GM18507 (cell line): Measurements from ENCODE around the gene YTHDF1.

Experiments used
- DNase-seq: peaks from one replicate; pipeline ENCODE4 v3.0.0; 2011; ENCODE audit warnings: low read depth; ENCODE audit not compliant: insufficient read length; ENCODE audit errors: extremely low spot score
- FAIRE-seq: peaks from 2 replicates; lab custom pipeline; 2011; peaks lifted over from hg19 to GRCh38; lab: Jason Lieb, UNC

The YTHDF1 gene

DNA sequence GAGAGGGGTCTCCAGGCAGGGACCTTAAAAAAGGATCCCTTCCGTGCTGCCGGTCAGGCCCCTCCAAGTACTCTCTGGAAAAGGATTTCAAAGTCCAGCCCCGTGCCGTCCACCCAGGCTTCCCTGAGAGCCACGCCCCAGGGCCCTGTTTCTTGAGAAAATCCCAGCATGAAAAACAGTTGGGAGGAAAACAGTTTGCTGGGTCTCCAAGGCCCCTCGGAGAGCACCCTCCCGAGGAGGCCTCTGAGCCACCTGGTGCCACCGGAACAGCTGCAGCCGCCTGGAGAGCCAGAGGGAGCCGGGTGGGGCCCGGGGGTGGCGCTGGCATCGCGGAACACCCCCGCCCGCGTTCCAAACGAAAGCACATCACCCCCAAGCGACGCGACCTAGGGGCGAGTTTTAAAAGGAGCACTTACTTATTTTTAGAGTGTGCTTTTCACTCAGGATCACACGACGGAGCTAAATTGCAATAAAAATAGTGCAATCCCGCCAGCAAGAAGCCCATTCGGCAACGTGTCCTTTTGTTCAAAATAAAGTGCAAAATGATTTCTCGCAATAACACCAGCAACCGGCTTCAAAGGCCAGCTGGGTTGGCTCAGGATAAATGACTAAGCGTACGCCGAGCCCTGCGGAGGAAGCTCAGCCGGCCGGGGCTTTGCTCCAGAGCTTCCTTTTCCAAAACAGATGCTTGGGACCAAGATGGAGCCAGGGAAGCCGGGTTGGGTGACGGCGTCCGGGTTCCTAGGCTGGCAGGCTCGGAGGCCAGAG, 64.2 kb downstream of the YTHDF1 start:
- DNase-seq (no peak), FAIRE-seq (no peak)

DNA sequence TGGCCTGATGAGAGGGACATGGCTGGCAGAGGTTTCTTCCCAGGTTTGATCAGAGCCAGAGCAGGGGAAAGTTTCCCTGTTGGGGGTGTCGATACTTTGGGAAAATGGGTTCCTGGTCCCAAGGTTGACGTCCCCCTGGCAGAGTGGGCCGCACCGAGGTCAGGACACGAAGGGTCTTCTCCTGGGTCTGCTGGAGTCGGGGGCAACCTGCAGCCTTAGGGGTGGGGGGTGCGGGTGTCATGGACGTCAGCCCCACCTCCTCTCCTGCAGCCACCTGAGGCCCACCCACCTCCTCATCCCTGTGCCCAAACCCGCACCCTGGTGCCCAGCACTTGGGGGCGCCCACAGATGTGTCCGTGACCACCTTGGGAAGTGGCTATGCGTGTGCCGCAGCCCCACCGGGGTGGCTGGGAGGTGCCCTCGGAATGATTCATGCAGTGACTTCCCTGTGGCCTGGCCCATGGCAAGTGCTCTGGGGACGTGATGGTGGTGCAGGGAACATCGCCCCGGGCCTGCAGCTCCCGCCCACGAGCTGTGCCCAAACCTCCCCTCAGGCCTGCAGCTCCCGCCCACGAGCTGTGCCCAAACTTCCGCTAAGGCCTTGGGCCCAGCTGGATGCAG, 64.9 kb downstream of the YTHDF1 start:
- DNase-seq (no peak), FAIRE-seq (no peak)

DNA sequence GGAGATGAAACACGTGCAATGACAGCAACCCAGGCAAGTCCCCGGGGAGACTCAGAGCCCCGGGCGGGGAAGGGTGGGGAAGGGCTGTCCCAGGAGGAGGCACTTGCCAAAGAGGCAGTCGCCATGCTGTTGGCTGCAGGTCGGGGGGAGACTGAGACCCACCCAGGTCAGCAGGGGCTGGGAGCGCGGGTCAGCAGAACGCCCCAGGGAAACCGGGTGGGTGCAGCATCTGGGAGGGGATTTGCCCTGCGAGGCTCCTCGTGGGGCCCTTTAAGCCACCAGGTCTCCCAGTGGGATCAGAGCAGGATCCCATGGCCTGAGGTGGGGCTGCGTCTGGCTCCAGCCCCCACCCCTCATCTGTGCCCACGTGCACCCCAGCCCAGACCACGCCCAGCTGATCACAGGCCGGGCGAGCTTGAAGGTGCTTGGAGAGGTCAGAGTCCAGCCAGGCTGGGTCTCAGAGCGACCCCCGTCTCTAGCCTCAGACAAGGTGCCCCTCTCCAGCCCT, 65.5 kb downstream of the YTHDF1 start:
- DNase-seq (no peak), FAIRE-seq (no peak)

DNA sequence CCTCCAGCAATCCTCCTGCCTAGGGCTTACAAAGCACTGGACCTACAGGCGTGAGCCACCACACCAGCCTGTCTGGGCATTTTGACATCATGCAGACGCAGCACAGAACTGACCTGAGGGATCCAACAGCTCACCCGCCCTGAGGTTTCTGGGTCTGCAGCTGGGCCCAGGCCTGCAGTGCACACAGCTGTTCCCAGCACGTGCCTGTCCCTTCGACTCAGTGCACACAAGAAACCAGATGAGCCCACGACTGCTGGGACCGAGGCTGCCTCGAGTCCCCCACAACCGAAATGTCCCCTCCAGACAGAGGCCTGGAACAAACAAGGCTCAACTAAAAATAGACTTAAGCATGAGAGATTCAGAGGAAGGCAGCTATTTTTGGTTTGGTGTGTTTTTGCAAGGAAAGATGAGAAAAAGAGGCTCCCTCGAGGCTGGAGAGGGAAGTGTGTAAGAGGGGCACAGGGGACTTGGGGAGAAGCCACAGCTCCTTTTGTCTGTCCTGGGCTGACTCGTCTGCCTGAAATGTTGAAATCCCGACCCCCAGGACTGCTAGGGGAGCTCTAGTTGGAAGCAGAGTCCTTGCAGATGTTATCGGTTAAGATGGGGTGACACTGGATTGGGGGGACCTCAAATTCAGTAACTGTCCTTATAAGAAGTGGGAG, 66.3 kb downstream of the YTHDF1 start:
- no peak for DNase-seq
- FAIRE-seq, result no peak

DNA sequence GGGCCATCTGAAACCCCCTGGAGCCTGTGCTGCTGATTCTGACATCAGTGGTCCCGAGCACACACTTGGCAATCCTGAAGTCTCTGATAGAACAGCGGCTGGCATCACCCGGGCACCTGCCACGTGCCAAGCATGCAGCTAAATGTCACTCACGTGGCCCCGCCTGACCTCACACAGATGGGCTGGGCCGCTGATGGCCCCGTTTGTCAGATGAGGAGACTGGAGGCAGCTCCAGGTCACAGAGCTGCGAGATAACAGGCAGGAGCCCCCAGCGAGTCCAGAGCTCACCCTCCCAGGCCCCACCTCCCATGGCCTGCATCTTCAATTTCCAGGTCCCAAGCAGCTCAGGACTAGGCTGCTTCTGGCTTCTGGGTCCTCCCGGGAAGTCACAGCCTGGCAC, 67.2 kb downstream of the YTHDF1 start:
- FAIRE-seq, result no peak

DNA sequence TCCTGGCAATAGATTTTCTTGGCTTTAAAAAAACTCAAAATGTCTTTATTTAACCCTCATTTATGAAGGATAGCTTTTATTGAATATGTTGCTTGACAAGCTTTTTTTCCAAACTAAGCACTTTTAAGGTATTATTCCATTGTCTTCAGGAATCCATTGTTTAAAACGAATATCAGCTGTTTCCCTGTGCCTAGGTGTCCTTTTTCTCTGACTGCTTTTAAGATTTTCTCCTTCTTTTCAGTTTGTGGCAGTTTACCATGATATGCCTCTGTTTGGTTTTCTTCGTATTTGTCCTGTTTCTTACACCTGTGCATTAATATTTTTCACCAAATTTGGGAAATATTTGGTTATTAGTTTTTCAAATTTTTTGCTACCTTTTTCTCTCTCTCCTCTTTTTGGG, 68.4 kb downstream of the YTHDF1 start:
- FAIRE-seq (no peak), DNase-seq (no peak)

More for the DNA sequence above, 67.2 kb downstream of the YTHDF1 start:
- no peak for DNase-seq
